DOHH2 (cell line): ENCODE results near the gene UBXN10.
A peak's percentile ranks its signal among the peaks of the same experiment; 100 is the strongest.

Experiments
- H3F3A ChIP-seq: fragments of 200-600 bp; sonication (generic), shearing (Covaris generic); 2 replicates; pipeline ENCODE4 v1.6.0; 2016; ENCODE audit warnings: antibody characterized with exemption, mild to moderate bottlenecking; ENCODE audit not compliant: control insufficient read depth, insufficient read depth
- H3K27ac ChIP-seq: fragments of 200-600 bp; sonication (generic); 2 replicates; pipeline ENCODE4 v1.5.1; 2014; ENCODE audit warnings: low read depth, mild to moderate bottlenecking, low read length, moderate library complexity
- H3K27me3 ChIP-seq: fragments of 200-600 bp; sonication (generic); 2 replicates; pipeline ENCODE4 v1.6.1; 2014; ENCODE audit warnings: mild to moderate bottlenecking, low read length, mixed read lengths; ENCODE audit not compliant: control insufficient read depth
- H3K36me3 ChIP-seq: fragments of 200-600 bp; sonication (generic); 2 replicates; pipeline ENCODE4 v1.6.1; 2014; ENCODE audit warnings: mild to moderate bottlenecking, low read length, moderate library complexity, mixed read lengths; ENCODE audit not compliant: control insufficient read depth
- H3K4me1 ChIP-seq: fragments of 200-600 bp; sonication (generic); 2 replicates; pipeline ENCODE4 v1.6.1; 2014; ENCODE audit warnings: mild to moderate bottlenecking, low read length, mixed read lengths; ENCODE audit not compliant: control insufficient read depth
- H3K4me2 ChIP-seq: fragments of 200-600 bp; sonication (generic); 2 replicates; pipeline ENCODE4 v1.6.0; 2014; ENCODE audit warnings: mild to moderate bottlenecking, low read length, moderate library complexity
- H3K4me3 ChIP-seq: fragments of 200-600 bp; sonication (generic); 2 replicates; pipeline ENCODE4 v1.5.1; 2014; ENCODE audit warnings: mild to moderate bottlenecking, low read length, mixed read lengths
- H3K79me2 ChIP-seq: fragments of 200-600 bp; sonication (generic); 2 replicates; pipeline ENCODE4 v1.6.1; 2014; ENCODE audit warnings: mild to moderate bottlenecking, low read length, mixed read lengths; ENCODE audit not compliant: control insufficient read depth
- H3K9me2 ChIP-seq: fragments of 200-600 bp; sonication (generic); replicated peaks from 2 replicates; pipeline ENCODE4 v1.6.1; 2014; ENCODE audit warnings: mild to moderate bottlenecking, low read length, mixed read lengths; ENCODE audit not compliant: control insufficient read depth
- H3K9me3 ChIP-seq: fragments of 200-600 bp; sonication (generic); 2 replicates; pipeline ENCODE4 v1.6.1; 2014; ENCODE audit warnings: antibody characterized with exemption, low read length, mixed read lengths; ENCODE audit not compliant: control insufficient read depth, insufficient read depth
- H4K20me1 ChIP-seq: fragments of 200-600 bp; sonication (generic); 2 replicates; pipeline ENCODE4 v1.6.0; 2014; ENCODE audit warnings: low read depth, mild to moderate bottlenecking, antibody characterized with exemption, low read length, moderate library complexity; ENCODE audit not compliant: control insufficient read depth, insufficient read depth
- EZH2phosphoT487 ChIP-seq: fragments of 200-600 bp; sonication (generic); IDR thresholded peaks from 2 replicates; pipeline ENCODE4 v1.6.1; 2017; ENCODE audit warnings: borderline replicate concordance, mild to moderate bottlenecking, antibody characterized with exemption, low read length, moderate library complexity, mixed read lengths
- TF ChIP-seq, protein P1 (sequence below): fragments of 200-600 bp; sonication (generic); IDR thresholded peaks from one replicate; pipeline ENCODE4 v1.5.1; 2014; ENCODE audit warnings: antibody characterized with exemption, mild to moderate bottlenecking, low read depth, low read length; ENCODE audit not compliant: poor library complexity, severe bottlenecking

UBXN10 gene

DNA sequence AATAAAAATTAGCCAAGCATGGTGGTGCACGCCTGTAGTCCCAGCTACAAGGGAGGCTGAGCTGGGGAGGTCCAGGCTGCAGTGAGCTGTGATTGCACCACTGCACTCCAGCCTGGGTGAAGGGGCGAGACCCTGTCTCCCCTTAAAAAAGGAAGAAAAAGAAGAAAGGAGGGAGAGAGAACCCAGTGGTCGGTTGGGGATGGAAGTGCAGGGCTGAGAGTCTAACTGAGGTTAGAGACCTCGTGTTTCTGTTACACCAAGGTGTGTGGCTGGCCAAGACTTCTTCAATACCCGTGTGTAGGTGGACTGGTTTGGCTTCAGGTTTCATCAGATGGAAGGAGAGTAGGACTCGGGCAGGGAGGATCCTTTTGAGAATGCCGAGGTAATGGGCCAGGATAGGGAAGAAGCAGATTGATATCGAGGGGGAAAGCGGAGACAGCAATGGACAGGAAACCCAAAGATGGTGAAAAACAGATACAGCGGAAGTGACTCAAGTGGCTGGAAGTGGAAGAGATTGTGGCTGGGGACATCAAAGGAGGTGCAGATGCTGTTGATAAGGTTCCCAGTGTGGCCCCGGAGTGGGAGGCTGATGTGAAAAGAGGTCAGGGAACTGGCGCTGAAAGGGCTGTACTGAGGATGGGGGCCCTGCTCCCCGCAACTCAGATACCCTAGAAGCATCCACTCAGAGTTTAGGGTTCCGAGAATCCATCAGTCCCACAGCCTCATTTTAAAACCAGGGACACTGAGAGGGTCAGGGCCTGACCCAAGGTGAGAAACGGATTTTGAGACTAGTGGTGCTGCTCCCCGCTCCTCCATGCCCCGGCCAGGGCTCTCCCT, 681 bp upstream of the UBXN10 start:
- Histone ChIP-seq H3F3A (no peaks in the 10 kb centered on the region), H3K9me2 (no peaks in the 10 kb centered on the region), H3K4me2 (peak overlapping the region; percentile 37), H3K27me3 (peaks cover 19% of the 10 kb centered on the region), H3K9me3 (no peaks in the 10 kb centered on the region), H3K27ac (no peak overlapping the region), H3K79me2 (no peaks in the 10 kb centered on the region), H4K20me1 (no peaks in the 10 kb centered on the region), H3K4me1 (peaks cover 22% of the 10 kb centered on the region), H3K36me3 (no peaks in the 10 kb centered on the region), H3K4me3 (no peak overlapping the region)
- TF ChIP-seq, protein P1, sequence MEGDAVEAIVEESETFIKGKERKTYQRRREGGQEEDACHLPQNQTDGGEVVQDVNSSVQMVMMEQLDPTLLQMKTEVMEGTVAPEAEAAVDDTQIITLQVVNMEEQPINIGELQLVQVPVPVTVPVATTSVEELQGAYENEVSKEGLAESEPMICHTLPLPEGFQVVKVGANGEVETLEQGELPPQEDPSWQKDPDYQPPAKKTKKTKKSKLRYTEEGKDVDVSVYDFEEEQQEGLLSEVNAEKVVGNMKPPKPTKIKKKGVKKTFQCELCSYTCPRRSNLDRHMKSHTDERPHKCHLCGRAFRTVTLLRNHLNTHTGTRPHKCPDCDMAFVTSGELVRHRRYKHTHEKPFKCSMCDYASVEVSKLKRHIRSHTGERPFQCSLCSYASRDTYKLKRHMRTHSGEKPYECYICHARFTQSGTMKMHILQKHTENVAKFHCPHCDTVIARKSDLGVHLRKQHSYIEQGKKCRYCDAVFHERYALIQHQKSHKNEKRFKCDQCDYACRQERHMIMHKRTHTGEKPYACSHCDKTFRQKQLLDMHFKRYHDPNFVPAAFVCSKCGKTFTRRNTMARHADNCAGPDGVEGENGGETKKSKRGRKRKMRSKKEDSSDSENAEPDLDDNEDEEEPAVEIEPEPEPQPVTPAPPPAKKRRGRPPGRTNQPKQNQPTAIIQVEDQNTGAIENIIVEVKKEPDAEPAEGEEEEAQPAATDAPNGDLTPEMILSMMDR, result no peak
- no peak for TF ChIP-seq EZH2phosphoT487

DNA sequence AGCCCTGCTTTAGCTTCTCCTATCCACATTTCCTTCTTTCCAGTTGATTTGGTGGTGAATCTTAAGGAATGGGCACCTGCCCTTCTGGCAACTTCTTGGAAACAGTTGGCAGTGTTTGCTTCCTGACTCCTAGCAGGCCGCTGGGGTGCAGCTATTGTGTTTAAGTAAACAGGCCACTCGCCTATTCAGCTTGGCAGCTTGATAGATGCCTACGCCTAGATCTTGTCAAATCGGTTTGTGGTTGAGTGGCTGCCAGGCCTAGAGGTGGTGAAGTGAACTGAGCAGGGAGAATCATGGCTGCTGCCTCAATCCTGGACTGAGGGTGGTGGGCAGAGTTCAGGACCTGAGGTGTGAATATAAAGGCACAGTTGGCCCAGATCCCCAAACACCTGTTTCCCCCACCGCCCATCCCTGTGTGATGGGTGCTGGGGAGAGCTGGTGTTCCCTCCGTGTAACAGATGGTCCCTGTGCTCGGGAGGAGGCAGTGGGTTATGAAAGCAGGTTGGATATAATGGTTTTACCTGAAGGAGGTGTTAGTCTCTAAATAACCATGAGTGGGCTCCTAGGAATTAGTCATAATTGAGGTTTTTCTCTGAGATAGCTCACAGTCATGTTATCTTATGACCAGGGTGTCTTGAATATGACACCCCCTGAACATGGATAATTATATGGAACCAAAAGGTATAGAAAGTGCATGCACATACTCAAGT, 1.4 kb downstream of the UBXN10 start:
- no peaks in the 10 kb centered on the region for H3K9me2 ChIP-seq
- peaks cover 22% of the 10 kb centered on the region for H3K4me1 ChIP-seq
- no peaks in the 10 kb centered on the region for H3K36me3 ChIP-seq
- H3K27ac ChIP-seq, result no peak overlapping the region
- no peaks in the 10 kb centered on the region for H3K79me2 ChIP-seq
- no peak overlapping the region for H3K4me2 ChIP-seq
- peaks cover 24% of the 10 kb centered on the region for H3K27me3 ChIP-seq
- H3K4me3 ChIP-seq, result no peak overlapping the region
- no peaks in the 10 kb centered on the region for H4K20me1 ChIP-seq
- H3K9me3 ChIP-seq, result no peaks in the 10 kb centered on the region
- H3F3A ChIP-seq, result no peaks in the 10 kb centered on the region
- no peak for TF ChIP-seq EZH2phosphoT487
- TF ChIP-seq, protein P1, result no peak

DNA sequence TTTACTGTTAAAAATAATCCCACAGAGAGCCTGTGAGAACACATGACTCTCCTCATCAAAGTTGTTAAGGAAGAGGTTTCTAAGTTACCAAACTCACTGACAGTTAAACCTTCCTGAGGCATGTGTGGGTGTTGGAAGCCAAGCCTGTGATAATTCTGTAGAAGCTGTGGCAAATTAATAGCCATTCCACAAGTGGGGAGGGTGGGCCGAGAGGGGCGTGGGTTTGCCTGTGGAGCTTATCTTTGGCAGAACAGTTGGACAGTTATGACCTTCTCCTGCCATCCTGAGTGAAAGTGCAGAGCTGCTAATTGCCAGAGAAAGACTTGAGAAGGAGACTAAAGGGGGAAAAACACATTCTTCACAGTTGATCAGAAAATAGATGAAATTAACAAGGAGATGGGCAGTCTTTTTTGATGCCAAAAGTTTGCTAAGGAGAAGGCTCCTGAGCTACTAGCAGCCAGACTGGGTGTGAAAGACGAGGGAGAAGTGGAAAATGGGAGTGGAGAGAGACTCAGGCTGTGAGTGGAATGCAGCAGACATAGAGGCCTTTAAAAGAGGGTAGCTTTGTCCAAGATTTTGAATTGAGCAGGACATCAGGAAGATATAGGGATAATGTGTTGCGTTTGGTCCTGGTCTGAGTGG, 2.0 kb downstream of the UBXN10 start:
- H3K79me2 ChIP-seq, result no peaks in the 10 kb centered on the region
- H3K27me3 ChIP-seq, result peaks cover 28% of the 10 kb centered on the region
- TF ChIP-seq, protein P1, result no peak
- TF ChIP-seq EZH2phosphoT487, result no peak
- H3K27ac ChIP-seq, result no peak overlapping the region
- no peak overlapping the region for H3K4me3 ChIP-seq
- H4K20me1 ChIP-seq, result no peaks in the 10 kb centered on the region
- no peaks in the 10 kb centered on the region for H3K36me3 ChIP-seq
- H3K9me3 ChIP-seq, result no peaks in the 10 kb centered on the region
- no peaks in the 10 kb centered on the region for H3F3A ChIP-seq
- peaks cover 22% of the 10 kb centered on the region for H3K4me1 ChIP-seq
- H3K4me2 ChIP-seq, result no peak overlapping the region
- no peaks in the 10 kb centered on the region for H3K9me2 ChIP-seq
